HG03025 (cell line): ENCODE data around the gene FOXL1.

Experiments
- ATAC-seq: cut with Tn5 transposase; IDR thresholded peaks from one replicate; pipeline ENCODE4 v1.9.1; 2021; ENCODE audit warnings: mild to moderate bottlenecking, moderate library complexity; ENCODE audit not compliant: unreplicated experiment, low FRiP score

FOXL1 gene

DNA sequence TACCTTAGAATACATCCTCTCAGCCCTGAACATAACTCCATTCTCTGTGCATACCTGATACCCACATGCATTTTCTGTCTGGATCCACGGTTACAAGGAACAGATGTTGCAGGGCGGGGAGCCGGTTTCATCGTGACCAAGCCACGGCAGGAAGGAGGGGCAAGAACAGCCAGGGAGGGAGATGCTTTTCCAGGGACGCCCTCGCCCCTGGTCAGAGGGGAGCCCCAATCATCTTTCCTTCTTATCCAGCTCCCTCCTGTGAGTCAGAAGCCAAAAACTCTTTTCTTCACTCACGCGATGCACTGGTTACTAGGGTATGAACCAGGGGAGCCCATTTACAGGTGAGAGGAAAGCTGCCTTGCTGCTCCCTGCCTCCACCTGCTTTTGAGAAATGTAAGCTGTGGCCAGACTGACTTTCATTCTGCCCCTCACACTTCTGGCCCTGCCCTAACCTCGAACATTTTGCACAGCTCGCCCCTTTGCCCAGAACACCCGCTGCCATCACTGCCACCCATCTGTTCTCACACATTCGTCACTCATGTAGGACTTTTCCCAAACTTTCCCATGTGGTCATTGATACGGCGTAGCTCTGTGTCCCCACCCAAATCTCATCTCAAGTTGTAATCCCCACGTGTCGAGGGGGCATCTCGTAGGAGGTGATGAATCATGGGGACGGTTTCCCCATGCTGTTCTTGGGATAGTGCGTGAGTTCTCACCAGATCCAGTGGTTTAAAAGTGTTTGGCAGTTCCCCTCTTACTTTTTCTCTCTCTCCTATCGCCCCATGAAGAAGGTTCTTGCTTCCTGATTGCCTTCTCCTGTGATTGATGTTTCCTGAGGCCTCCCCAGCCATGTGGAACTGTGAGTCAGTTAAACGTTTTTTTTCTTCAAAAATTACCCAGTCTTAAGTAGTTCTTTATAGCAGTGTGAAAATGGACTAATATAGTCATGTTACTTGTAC lies 20.5 kb downstream of the FOXL1 start:
- ATAC-seq, result no peak

DNA sequence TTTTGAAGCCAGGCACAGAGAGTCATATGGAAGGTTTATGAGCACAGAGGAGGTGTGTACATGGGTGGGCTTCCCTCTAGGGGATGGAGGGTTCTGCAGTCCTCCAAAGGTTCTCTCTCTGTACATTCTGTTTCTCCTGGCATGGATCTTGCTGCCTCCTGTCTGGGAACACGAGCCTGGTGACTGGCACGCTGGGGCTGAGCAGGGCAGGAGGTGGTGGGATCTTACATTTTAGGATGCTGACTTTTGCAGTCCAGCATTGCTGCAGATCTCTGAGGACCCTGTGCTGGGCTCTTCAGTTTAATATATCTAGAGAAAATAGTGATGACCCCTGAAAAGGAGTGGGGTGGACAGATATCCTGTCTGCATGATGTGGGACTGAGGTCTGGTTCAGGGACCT lies 23.0 kb downstream of the FOXL1 start:
- ATAC-seq, result no peak

DNA sequence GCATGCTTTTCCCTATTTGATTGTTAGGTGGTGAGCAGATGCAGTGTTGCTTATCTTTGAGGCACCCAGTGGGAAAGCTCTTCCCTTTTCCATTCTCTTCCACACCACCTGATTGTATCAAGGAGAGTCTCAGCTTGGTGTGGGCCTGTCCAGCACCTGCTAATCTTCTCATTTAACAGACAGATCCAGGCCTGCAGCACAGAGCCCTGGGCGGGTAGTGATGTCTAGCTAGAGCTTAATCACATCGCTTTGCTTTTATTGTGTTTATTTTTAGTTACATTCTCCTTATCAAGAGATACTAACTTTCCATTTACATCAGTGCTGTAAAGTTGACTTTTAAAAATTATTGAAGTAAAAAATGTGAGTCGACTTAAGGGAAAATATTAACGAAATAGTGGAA lies 24.2 kb downstream of the FOXL1 start:
- ATAC-seq, result no peak

DNA sequence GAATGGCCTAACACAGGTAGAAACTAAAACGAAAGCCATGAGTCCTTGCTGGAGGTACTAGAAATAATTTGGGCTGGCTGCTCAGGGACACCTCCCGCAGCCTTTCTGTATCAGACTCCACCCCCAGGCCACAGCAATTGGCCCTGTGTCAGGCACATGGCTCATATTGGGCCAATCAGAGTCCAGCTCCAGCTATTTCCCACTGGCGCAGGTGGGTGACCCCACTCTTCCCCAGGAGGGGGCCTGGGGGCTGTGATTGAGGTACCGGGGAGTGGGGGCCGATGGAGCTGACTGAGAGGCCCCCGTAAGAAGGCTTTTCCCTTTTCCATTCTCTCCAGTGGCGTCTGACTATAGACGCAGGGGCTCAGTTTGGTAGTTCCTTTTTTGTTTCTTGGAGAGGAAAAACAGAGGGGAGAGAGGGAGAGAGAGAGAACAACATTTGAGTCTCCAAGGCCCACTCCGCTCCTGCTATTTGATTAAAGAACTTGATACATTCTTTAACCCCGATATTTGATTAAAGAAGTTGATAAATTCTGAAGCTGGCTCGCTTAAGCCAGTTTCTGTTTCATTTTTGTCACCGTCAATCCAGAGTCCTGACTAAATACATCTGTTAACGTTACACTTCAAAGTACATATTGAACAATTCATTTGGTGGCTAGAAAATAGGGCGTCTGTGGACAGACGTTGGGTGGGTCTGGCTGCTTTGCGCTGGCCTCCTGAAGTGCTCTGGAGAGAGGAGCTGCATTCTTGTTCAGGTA lies 26.3 kb downstream of the FOXL1 start:
- ATAC-seq, result no peak

DNA sequence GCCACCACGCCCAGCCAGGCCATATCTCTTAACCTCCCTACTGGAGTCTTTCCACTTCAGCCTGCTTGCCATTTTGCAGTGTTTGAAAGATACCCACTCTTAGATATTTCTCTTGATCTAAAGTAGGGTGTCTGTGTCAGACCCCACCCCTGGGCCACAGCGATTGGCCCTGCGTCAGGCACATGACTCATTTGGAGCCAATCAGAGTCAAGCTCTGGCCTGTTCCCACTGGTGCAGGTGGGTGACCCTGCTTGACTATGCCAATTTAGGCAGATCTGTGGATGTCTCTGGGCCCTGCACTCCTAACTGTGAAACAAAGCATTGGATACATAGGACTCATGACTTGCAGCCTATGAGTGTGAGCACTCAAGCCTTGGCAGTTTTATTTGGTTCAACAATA lies 27.6 kb downstream of the FOXL1 start:
- ATAC-seq, result no peak

DNA sequence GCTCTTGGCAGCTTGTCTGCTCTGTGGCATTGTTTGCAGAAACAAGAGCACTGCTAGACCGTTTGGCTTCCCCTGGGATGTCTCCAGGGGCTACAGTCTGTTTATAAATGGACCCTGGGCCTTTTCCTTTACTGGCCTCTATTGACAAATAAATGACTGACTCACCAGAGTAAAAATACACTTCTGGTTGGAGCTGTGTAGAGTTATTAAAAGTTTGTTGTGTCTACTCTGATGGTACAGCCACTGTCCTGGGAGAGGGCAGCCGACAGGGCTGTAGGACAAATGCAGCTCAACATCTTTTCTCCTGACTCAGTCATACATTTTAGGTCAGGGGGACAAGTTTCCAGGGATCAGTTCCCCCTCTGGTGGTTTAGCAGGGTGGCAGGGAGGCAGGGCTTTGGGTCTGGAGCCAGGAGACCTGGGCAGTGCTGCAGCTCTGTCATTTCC lies 30.0 kb downstream of the FOXL1 start:
- no peak for ATAC-seq

DNA sequence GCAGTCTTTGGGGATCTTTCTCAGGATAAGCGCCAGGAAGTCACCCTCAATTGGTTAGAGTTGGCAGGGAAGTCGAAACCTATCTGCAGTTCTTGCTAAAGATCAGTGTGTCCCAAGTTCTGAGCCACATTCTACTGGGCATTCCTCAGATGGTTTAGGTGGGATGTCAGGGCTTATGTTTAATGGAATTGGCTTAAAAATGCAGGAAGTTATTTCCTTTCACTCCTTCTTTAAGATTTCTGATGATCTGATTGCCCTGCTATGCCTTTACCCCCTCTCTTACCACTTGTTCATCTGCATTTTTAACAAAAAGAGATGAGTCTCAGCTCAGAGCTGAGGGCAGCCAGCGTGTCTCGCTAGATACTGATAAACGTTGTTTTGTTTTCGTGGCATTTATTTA lies 30.8 kb downstream of the FOXL1 start:
- no peak for ATAC-seq

DNA sequence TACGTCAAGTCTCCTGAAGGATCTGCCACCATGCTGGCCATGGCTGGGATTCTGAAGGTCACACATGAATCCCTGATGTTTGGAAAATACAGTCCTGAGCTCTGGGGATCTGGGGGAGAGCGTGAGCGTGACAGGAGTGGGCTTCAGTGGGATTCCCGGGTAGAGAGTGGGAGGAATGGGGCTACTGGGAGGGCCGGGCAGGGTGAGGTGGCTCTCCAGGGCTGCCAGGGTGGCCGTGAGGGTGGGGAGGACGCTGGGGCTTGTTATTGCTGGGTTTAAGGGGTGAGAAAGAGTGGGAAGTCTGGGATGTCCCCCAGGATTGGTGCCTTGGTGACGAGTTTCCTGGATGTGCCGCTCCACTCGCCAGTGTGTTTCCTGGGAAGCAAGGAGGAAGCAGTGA lies 31.3 kb downstream of the FOXL1 start:
- no peak for ATAC-seq

DNA sequence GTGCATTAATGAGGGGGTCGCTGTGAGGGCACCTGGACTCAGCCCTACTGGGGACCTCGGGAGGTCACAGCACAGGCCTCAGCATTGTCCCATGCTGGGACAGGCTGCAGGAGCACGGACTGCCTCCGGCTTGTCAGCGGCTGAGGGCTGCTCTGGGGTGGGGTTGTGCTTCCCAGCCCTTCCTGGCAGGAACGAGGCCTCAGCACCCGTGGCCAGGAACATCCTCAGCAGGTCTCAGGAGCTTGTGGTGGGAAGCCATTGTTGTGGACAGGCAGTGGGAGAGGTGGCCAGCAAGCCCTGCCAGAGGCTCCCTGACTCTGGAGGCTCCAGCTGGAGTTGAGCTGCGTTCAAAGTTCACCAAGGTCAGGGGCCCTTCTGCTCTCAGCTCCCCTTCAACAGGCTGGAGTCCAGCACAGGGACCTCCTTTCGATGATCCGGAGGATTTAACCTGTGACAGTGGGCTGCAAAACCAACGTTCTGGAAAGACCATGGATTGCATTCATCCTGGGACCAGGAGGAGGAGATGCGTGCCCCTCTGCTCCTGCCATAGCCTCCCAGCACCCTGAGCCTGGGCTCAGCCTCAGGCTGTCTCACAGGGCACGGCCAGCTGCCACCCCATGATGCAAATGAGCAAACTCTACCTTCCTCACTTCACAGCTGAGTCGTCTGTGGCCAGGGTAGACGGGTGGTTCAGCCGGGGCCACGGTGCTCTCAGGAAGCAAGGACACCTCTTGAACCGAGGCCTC lies 32.6 kb downstream of the FOXL1 start:
- no peak for ATAC-seq

DNA sequence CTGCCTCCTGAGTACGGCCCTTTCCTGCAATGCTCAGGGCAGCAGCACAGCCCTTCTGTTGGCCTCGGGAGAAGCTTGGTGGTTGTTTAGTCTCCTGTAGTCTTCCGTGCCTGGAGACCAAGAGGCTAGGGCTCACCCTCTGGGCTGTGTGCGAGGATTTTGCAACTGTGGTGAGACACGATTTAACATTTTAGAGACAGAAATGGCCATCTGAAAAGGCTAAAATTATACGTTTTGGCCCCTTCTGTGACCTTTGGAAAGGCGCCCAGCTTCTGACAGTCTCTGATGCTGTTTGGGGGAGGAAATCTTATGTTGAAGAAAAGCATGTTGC lies 33.1 kb downstream of the FOXL1 start:
- ATAC-seq, result no peak

DNA sequence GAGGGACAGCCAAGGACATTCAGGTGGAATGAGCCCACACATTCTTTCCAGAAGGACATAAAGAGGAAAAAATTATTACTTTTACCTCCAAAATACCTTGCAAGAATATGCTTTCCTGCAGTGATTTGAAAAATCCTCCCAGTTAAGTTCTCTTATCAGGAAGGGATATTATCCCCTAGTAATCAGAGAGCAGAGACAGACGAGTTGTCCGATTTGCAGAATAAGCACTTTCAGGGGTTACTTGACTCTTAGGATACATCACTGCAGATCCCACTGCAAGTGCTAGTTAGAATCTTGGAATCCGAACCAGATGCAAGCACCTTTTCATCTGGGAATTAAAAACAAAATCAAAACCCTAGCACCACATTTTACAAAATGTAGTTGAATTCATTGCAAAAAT lies 33.6 kb downstream of the FOXL1 start:
- no peak for ATAC-seq

DNA sequence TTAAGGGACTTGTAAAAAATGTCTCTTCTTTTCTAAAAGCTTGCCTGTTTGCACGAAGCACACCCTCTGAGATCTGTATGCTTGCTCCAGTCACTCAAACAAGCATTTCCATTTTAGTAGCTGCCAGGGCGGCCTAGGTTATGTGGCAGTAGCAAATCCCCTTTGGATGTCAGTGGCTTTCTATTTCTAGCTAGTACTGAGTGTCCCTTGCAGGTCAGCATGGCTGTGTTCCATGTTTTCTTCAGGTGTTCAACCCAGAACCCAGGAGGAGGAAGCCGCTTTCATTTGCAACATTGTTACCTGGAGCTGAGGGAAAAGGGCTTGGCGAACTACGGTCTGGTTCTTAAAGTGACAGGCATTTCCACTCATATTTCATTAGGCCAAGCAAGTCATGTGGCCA lies 36.4 kb downstream of the FOXL1 start:
- ATAC-seq, result no peak

DNA sequence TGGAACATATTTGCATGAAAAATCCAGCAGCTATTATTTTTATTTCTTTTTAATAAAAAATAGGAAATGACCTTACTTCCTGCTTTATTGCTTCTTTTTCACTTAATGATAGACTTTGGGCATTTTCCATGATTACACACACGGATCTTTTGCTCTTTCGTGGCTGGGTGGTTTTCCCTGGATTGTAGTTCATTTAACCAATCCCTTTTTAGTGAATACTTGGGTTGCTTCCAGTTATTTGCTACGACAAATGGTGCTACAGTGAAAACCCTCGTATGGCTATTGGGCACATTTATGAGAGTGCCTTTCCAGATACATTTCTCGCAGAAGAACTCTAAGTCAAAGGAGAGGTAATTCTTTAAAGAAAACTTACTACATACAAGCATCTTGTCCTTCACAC lies 38.6 kb downstream of the FOXL1 start:
- ATAC-seq, result no peak

DNA sequence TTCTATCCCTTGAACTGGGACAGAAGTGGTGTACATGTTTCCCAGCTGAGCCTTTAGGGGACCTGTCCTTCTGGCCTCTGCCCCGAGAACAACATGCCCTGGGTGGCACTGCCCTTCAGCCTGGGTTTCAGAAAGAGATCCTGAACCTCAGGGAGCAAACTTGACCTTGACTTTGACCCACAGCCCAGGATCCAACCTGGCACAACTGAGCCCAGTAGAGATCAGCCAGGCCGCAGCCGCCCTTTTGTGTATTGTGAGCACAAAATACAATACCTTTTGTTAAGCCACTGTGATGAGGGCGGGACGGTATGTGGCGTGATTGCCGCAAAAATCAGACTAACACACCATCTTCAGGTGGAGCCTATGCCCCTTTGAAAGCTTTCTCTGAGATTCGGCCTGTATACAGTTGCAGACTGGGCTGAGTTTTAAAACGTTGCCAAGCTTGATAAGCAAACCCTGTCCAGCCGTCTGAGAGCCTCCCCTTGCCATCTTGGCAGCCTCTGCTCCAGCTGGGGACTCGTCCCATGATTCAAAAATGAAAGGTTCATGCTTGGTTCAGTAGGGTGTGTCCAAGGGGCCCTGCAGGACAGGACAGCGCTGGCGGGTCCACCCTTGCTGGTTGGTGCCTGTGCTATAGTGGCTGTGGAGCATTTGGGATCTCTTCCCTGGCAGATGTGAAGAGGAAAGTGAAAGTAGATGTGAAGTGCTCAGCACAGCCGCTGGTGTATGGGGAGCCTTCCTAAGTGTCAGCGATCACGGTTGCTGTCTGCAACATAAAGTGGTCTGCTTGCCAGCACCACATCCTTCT lies 40.3 kb downstream of the FOXL1 start:
- ATAC-seq, result no peak

DNA sequence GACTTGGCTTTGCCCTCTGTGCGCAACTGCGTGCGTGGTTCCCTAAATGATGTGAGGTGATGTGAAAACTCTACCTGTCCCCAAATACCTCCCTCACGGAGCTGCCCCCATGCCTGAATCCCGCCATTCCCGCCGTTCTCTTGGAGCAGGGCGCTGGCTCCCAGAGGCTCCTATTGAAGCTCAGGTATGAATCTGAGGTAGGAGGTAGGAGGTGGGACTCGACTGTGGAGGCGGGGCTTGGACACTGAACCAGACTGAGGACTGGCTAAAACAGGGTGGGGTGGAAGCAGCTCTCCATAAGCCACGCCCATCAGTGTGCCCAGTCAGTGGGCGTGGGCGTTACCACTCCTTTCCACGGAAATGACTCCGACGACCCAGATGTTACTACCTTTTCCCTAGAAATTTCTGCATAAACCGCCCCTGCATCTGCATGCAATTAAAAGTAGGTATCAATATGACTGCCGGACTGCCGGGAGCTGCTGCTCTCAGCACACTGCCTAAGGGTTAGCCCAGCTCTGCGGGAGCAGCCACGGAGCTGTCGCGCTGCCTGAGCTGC lies 41.0 kb downstream of the FOXL1 start:
- no peak for ATAC-seq

DNA sequence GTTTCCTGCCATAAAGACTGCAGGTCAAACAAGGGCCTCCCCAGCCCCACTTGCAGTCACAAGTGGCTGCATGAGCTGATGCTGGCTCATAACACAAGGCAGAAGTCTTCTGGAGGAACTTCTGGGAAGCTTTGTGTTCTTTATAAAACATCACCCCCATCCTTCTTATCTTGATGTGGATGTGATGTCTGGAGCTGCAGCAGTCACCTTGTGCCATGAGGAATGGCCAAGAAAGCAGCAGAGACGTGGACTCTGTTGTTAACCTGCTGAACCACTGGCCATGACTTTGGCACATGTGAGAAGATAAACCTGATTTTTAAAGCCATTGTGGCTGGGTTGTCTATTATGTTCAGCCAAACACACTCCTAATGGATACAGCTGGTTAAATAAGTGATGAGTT lies 41.8 kb downstream of the FOXL1 start:
- ATAC-seq, result no peak

DNA sequence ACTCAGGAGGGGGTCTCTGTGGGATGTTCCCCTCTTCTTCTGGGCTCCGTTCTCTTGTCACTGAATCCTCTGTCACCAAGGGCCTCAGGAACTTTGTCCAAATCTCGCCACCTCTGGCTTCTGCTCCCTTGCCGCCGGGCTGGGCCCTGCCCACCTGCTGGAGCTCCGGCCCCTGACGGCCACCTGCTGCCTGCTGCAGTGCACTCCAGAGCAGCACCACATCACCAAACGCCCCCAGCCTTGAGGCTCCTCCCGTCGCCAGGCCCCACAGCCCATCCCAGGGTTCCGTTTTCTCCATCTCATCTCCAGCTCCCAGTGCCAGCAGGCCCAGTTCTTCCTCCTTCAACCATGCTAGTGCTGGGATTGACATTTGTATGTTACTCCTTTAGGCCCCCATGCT lies 43.6 kb downstream of the FOXL1 start:
- ATAC-seq, result no peak

DNA sequence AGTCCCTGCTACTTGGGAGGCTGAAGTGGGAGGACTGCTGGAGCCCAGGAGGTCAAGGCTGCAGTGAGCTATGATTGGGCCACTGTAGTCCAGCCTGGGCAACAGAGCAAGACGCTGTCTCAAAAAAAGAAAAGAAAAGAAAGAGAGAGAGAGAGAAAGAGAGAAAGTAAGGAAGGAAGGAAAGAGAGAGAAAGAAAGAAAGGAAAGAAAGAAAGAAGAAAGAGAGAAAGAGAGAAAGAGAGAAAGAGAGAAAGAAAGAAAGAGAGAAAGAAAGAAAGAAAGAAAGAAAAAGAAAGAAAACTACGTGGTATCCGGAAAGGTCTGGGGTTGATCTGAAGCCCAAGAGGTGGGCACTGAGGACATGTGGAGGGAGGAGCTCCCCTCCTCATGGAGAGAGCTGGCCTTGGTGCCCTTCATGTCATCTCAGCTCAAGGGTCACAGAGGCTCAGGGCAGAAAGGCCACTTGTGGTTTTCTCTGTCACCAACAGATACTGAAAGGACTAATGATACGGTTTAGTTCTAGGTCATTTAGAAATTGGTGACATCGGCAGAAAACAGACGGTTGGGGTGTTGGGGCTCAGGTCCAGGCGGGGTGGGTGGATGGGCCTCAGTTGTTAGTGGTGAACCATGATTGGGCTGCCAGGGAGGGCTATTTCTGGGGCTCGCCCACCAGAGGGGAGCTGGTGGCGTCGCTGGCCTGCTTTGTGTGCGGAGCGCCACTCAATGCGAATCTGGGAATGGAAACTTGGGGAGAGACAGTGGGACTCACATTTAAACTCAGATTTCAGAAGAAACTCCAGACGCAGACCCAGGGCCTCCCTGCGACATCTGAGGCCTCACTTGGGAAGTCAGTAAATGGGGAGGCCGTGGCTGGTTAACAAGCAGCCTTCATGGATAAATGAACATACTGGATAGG lies 44.6 kb downstream of the FOXL1 start:
- ATAC-seq, result no peak

DNA sequence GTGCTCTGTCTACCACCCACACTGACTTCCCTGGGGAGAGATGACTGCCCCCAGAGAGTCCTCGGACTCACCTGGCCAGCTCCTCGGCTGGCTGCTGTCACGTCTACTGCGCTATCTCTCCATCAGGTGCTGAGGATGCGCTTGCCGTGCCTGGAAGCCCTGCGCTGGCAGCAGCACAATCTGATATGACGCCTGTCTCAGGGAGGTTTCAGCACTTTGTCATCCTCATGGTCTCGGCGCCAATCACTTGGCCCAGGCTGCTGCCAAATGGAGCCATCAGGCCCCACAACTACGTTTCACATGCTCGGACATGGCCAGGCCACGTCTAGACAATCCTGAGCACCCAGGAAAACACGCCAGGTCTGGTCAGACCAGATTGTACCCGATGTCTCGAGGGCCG lies 46.7 kb downstream of the FOXL1 start:
- no peak for ATAC-seq
